Measurements from ENCODE around the gene ALOX15. TPM values are rescaled to one million over a fixed set of nuclear protein-coding genes. Genes with fewer than 3 reads are reported as not detected.
"Not testable (repeated sequence)": the region's sequence is repeated elsewhere in the genome, so short reads cannot be mapped to it uniquely, and the experiment has no call there.

Gene ALOX15
- total and polyA plus RNA-seq, 9 of the 15 experiments (the other 6 are each of a cell fraction or from before 2014, with no cell fraction given) = not detected

- H2AFZ ChIP-seq (ENCODE audit: low read depth, low read length); FAIRE-seq; H3K9me1 ChIP-seq (ENCODE audit: control insufficient read depth, insufficient read depth, low read length); H3K79me2 ChIP-seq (ENCODE audit: control insufficient read depth, insufficient read depth, low read length); DNase-seq (ENCODE audit: extremely low read depth in 1 of 4, low spot score in 3 of 4); BruUV-seq (replicated peaks); intact Hi-C loops (cut with micrococcal nuclease); ATAC-seq; H4K20me1 ChIP-seq (replicated peaks; ENCODE audit: control insufficient read depth, insufficient read depth, low read length); in situ Hi-C loops (cut with MboI); H3K36me3 ChIP-seq (ENCODE audit: control insufficient read depth, insufficient read depth, low read length); H3K9me3 ChIP-seq (replicated peaks; ENCODE audit: control insufficient read depth, insufficient read depth, low read depth, low read length); H3K27ac ChIP-seq (ENCODE audit: extremely low read depth, low read depth, low read length); H3K4me2 ChIP-seq (ENCODE audit: insufficient read depth, low read length); H3K4me3 ChIP-seq; H3K9ac ChIP-seq (ENCODE audit: insufficient read depth in 1 of 2, low read depth in 2 of 2, low read length in 2 of 2): not testable (repeated sequence)
- POLR2A ChIA-PET = interaction anchor here (0.5 kb wide), 1 partner anchor 51 kb away, joined by 4 read pairs; no protein-coding TSS in a partner anchor
- peaks cover 18 to 59% of the 10 kb centered on the region in 2 experiments for H3K27me3 ChIP-seq (ENCODE audit: control insufficient read depth in 2 of 2, insufficient read depth in 2 of 2, low read length in 2 of 2)
- H3K4me1 ChIP-seq (replicated peaks in 1 of 2; ENCODE audit: control insufficient read depth in 2 of 2, insufficient read depth in 2 of 2, low read length in 2 of 2) = peaks cover 3 to 11% of the 10 kb centered on the region in 2 experiments; a peak in 3 of 5 replicates
- CTCF ChIA-PET (ENCODE audit: low intra/inter-chr PET ratio) = interaction anchor here (0.7 kb wide), 1 partner anchor 21 kb away, joined by 3 read pairs; no protein-coding TSS in a partner anchor
- 7% methylated on average over 8 of the region's 11 CpGs for WGBS (ENCODE audit: insufficient coverage, low coverage, missing lambda C conversion rate)
Measured at GRCh38 chr17:4604736-4605135, 36.7 kb downstream of the ALOX15 start.

- intact Hi-C loops (cut with micrococcal nuclease) (no loop called here), in situ Hi-C loops (cut with MboI) (no loop called here)
- no TSS peak for BruUV-seq (replicated peaks)
- ATAC-seq = peak; percentile 21; the same call in 1 of the 3 replicates
- no peaks in the 10 kb centered on the region for H3K79me2 ChIP-seq (ENCODE audit: control insufficient read depth, insufficient read depth, low read length)
- ChIA-PET POLR2A (no interaction called here), CTCF (ENCODE audit: low intra/inter-chr PET ratio) (no interaction called here)
- no peak overlapping the region for H3K4me2 ChIP-seq (ENCODE audit: insufficient read depth, low read length)
- H3K27ac ChIP-seq (ENCODE audit: extremely low read depth, low read depth, low read length) = no peak overlapping the region
- H2AFZ ChIP-seq (ENCODE audit: low read depth, low read length) = no peak overlapping the region
- no peak overlapping the region for H3K4me3 ChIP-seq
- no peaks in the 10 kb centered on the region for H3K9me3 ChIP-seq (replicated peaks; ENCODE audit: control insufficient read depth, insufficient read depth, low read depth, low read length)
- no peaks in the 10 kb centered on the region for H3K36me3 ChIP-seq (ENCODE audit: control insufficient read depth, insufficient read depth, low read length)
- H3K27me3 ChIP-seq (ENCODE audit: control insufficient read depth in 2 of 2, insufficient read depth in 2 of 2, low read length in 2 of 2) = peaks cover 12 to 63% of the 10 kb centered on the region in 2 experiments
- FAIRE-seq = no peak
- TF ChIP-seq CBX2 (IDR thresholded peaks at IDR 0.05; ENCODE audit: insufficient read depth, low read length, poor library complexity, severe bottlenecking) (no peak), NFIC (IDR thresholded peaks at IDR 0.05) (peak; percentile 75), DIDO1 (tag; IDR thresholded peaks at IDR 0.05; ENCODE audit: low read depth) (no peak), ZBTB5 (IDR thresholded peaks at IDR 0.05) (no peak)
- H4K20me1 ChIP-seq (replicated peaks; ENCODE audit: control insufficient read depth, insufficient read depth, low read length) = 0 out of 2 replicates have a peak, but pooled peaks cover 6% of the 10 kb centered on the region
- 4% methylated on average over 14 of the region's 18 CpGs for whole genome bisulfite sequencing (ENCODE audit: insufficient coverage, low coverage, missing lambda C conversion rate)
- DNase-seq (ENCODE audit: extremely low read depth in 1 of 4, low spot score in 3 of 4) = peak in 1 of 4 experiments; percentile 33
- no peak overlapping the region for H3K9ac ChIP-seq (ENCODE audit: insufficient read depth in 1 of 2, low read depth in 2 of 2, low read length in 2 of 2)
- peaks cover 3 to 17% of the 10 kb centered on the region in 2 experiments; a peak in 3 of 5 replicates for H3K4me1 ChIP-seq (replicated peaks in 1 of 2; ENCODE audit: control insufficient read depth in 2 of 2, insufficient read depth in 2 of 2, low read length in 2 of 2)
- H3K9me1 ChIP-seq (ENCODE audit: control insufficient read depth, insufficient read depth, low read length) = no peaks in the 10 kb centered on the region
Measured at GRCh38 chr17:4604111-4604644, 37.3 kb downstream of the ALOX15 start.

All from K562 (cell line).